Measurements from ENCODE around the gene RALGAPA2.

GRCh38 chr20:20493701-20494100 is 218.7 kb downstream of the RALGAPA2 start:
- TF ChIP-seq CTCF (IDR thresholded peaks at IDR 0.05) (no peak), POLR2A (IDR thresholded peaks at IDR 0.05) (no peak)

All from thyroid gland (tissue), 4 donors.